Measurements from ENCODE around the gene C20orf144. TPM values are rescaled to one million over a fixed set of nuclear protein-coding genes. Genes with fewer than 3 reads are reported as not detected.

The C20orf144 gene
- polyA plus RNA-seq (2012; ENCODE audit: insufficient read length, low read depth), result 0.18 TPM

DNA sequence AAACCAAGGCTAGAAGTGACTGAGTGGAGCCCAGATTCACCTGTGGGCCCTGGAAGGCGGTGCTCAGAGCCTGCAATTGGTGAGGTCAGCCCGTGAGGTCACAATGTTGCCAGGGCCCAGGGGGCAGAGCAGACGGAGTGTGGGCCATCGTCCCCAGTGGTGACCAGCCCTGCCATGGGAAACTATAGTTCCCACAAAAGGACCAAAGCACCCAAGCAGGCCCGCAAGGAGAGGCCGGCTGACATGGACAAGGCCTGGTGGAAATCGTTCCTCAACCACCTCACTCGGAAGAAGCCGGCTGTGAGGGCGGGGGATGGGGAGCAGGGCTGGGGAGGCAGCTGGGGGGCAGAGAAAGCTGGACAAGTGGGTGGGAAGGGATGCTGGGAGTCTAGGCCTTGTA is at the start of gene C20orf144:
C20orf144 (plus strand) TSS at position 156 of the 400 bp plus-strand sequence; CDS start at position 175, 19 bp downstream.
- TF ChIP-seq POLR2AphosphoS5 (IDR thresholded peaks at IDR 0.05; ENCODE audit: low read depth, low read length), result no peak
- TF ChIP-seq FOXP2 (optimal IDR thresholded peaks at IDR 0.05; ENCODE audit: borderline replicate concordance, extremely low read depth, extremely low read length, insufficient read depth), result no peak
- no peak for TF ChIP-seq TAF1 (IDR thresholded peaks at IDR 0.05; ENCODE audit: borderline replicate concordance, insufficient read depth, low read length)
- TF ChIP-seq SIN3A (IDR thresholded peaks at IDR 0.05; ENCODE audit: borderline replicate concordance, insufficient read depth, low read length), result no peak
- TF ChIP-seq, protein P1, sequence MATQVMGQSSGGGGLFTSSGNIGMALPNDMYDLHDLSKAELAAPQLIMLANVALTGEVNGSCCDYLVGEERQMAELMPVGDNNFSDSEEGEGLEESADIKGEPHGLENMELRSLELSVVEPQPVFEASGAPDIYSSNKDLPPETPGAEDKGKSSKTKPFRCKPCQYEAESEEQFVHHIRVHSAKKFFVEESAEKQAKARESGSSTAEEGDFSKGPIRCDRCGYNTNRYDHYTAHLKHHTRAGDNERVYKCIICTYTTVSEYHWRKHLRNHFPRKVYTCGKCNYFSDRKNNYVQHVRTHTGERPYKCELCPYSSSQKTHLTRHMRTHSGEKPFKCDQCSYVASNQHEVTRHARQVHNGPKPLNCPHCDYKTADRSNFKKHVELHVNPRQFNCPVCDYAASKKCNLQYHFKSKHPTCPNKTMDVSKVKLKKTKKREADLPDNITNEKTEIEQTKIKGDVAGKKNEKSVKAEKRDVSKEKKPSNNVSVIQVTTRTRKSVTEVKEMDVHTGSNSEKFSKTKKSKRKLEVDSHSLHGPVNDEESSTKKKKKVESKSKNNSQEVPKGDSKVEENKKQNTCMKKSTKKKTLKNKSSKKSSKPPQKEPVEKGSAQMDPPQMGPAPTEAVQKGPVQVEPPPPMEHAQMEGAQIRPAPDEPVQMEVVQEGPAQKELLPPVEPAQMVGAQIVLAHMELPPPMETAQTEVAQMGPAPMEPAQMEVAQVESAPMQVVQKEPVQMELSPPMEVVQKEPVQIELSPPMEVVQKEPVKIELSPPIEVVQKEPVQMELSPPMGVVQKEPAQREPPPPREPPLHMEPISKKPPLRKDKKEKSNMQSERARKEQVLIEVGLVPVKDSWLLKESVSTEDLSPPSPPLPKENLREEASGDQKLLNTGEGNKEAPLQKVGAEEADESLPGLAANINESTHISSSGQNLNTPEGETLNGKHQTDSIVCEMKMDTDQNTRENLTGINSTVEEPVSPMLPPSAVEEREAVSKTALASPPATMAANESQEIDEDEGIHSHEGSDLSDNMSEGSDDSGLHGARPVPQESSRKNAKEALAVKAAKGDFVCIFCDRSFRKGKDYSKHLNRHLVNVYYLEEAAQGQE (IDR thresholded peaks at IDR 0.05; ENCODE audit: insufficient read depth in 1 of 2, low read depth in 2 of 2, low read length in 2 of 2), result no peak

DNA sequence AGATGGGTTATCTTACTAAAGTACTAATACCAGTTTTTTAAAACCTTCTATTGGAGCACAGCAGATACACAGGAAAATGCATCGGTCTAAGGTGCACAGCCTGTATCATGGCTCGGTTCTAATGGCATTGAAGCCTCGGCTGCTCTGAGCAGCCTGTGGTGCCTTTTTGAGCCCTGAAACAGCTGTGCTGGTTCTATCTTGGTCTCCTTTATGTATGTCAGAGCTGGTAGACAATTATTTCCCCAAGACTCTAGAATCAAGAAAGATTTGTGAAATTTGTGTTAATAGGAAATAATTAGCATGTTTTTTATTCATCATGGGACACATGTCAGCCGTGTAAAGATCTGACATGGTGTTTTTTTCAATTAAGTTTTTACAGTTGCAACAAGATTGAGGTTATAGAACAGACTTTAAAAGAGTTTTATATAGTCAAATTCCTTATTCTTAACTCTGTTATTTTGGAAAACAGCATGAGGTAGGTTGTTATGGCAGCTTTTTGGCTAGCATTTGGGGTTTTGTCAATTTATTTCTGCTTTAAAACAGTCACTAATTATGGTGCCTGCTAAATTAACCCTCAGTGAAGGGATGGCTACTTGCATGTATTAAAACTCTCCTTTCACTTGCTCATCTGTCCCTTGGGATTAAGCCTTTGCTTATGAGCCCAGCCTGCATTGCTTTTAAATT is 40.3 kb upstream of the C20orf144 start:
- TF ChIP-seq TAF1 (IDR thresholded peaks at IDR 0.05; ENCODE audit: borderline replicate concordance, insufficient read depth, low read length), result no peak
- TF ChIP-seq, protein P1 (IDR thresholded peaks at IDR 0.05; ENCODE audit: insufficient read depth in 1 of 2, low read depth in 2 of 2, low read length in 2 of 2), result no peak
- no peak for TF ChIP-seq POLR2AphosphoS5 (IDR thresholded peaks at IDR 0.05; ENCODE audit: low read depth, low read length)
- no peak for TF ChIP-seq FOXP2 (optimal IDR thresholded peaks at IDR 0.05; ENCODE audit: borderline replicate concordance, extremely low read depth, extremely low read length, insufficient read depth)
- TF ChIP-seq SIN3A (IDR thresholded peaks at IDR 0.05; ENCODE audit: borderline replicate concordance, insufficient read depth, low read length), result no peak

DNA sequence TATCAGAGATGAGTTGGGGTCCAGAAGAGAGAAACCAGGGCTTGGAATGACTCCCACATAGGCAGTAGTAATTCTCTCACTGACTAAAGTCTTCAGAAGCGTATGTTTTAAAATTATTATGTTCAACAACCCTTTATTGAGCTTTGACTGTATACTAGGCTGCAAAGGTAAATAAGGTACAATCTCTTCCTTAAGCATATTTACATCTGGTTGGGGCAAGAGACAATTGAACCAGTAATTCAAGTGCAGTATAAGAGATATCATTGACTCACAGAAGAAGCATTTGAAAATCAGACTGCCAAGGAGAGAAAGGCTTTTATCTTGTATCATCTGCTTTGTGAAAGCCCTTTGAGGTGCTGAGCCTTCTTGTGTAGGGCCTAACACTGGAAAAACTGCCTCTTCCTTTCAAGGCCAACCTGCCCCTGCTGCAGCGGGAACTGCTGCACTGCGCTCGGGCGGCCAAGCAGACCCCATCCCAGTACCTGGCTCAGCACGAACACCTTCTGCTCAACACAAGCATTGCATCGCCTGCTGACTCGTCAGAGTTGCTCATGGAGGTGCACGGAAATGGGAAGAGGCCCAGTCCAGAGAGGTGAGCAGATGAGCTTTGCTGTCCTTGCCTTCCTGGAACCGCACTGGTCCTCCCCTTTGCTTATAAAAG is 39.3 kb upstream of the C20orf144 start:
- TF ChIP-seq TAF1 (IDR thresholded peaks at IDR 0.05; ENCODE audit: borderline replicate concordance, insufficient read depth, low read length) (no peak), FOXP2 (optimal IDR thresholded peaks at IDR 0.05; ENCODE audit: borderline replicate concordance, extremely low read depth, extremely low read length, insufficient read depth) (no peak), SIN3A (IDR thresholded peaks at IDR 0.05; ENCODE audit: borderline replicate concordance, insufficient read depth, low read length) (no peak), POLR2AphosphoS5 (IDR thresholded peaks at IDR 0.05; ENCODE audit: low read depth, low read length) (no peak)
- TF ChIP-seq, protein P1 (IDR thresholded peaks at IDR 0.05; ENCODE audit: insufficient read depth in 1 of 2, low read depth in 2 of 2, low read length in 2 of 2), result no peak

DNA sequence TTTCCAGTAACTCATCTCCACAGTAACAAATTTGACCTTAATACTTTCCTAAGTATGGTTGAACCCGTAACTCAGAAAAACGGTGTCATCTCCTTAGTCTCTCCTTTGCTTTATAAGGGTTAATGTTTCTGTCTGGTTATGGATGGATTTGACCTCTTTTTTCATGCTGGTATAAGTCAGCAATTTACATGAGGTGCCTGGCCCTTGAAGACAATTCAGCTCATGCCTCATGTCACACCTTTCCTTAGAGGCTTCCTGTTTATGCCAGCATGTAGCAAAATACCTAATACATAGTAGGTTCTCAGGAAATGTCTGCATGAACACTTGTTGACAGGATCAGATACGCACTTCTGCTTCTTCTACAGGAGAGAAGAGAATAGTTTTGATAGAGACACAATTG is 37.7 kb upstream of the C20orf144 start:
- no peak for TF ChIP-seq POLR2AphosphoS5 (IDR thresholded peaks at IDR 0.05; ENCODE audit: low read depth, low read length)
- TF ChIP-seq, protein P1 (IDR thresholded peaks at IDR 0.05; ENCODE audit: insufficient read depth in 1 of 2, low read depth in 2 of 2, low read length in 2 of 2), result no peak
- no peak for TF ChIP-seq FOXP2 (optimal IDR thresholded peaks at IDR 0.05; ENCODE audit: borderline replicate concordance, extremely low read depth, extremely low read length, insufficient read depth)
- no peak for TF ChIP-seq TAF1 (IDR thresholded peaks at IDR 0.05; ENCODE audit: borderline replicate concordance, insufficient read depth, low read length)
- TF ChIP-seq SIN3A (IDR thresholded peaks at IDR 0.05; ENCODE audit: borderline replicate concordance, insufficient read depth, low read length), result no peak

Data from PFSK-1 (cell line).